ENCODE results near the gene FBLN1. TPM values are rescaled to one million over a fixed set of nuclear protein-coding genes. Genes with fewer than 3 reads are reported as not detected.

The FBLN1 gene
- total and polyA plus RNA-seq, 9 of the 15 experiments (the other 6 are each of a cell fraction or from before 2014, with no cell fraction given), result 0.66 TPM; not detected in 8

GRCh38 chr22:45650721-45651120, 148.0 kb downstream of the FBLN1 start:
- ATAC-seq, result no peak
- H3K27ac ChIP-seq (ENCODE audit: extremely low read depth, low read depth, low read length), result no peak overlapping the region
- TF ChIP-seq PHF20 (IDR thresholded peaks at IDR 0.05; ENCODE audit: partially characterized antibody), result no peak
- TF ChIP-seq C11orf30 (IDR thresholded peaks at IDR 0.05; ENCODE audit: low read depth), result no peak
- no peak for TF ChIP-seq SRSF7 (optimal IDR thresholded peaks at IDR 0.05; ENCODE audit: low read depth, low read length)
- TF ChIP-seq ZBTB12 (CRISPR knock-in tag; IDR thresholded peaks at IDR 0.05), result no peak
- TF ChIP-seq ZFP36 (IDR thresholded peaks at IDR 0.05; ENCODE audit: low read depth, low read length, partially characterized antibody), result no peak
- TF ChIP-seq NFYB (IDR thresholded peaks at IDR 0.05; ENCODE audit: extremely low read depth, insufficient read length), result no peak
- TF ChIP-seq FOXP1 (CRISPR knock-in tag; IDR thresholded peaks at IDR 0.05), result no peak
- TF ChIP-seq MEIS2 (IDR thresholded peaks at IDR 0.05; ENCODE audit: partially characterized antibody), result no peak
- no peak for TF ChIP-seq MLLT1 (IDR thresholded peaks at IDR 0.05)
- no peak for TF ChIP-seq PHB (CRISPR knock-in tag; IDR thresholded peaks at IDR 0.05)
- TF ChIP-seq NFE2 (IDR thresholded peaks at IDR 0.05; ENCODE audit: low read depth), result no peak
- TF ChIP-seq, protein P1, sequence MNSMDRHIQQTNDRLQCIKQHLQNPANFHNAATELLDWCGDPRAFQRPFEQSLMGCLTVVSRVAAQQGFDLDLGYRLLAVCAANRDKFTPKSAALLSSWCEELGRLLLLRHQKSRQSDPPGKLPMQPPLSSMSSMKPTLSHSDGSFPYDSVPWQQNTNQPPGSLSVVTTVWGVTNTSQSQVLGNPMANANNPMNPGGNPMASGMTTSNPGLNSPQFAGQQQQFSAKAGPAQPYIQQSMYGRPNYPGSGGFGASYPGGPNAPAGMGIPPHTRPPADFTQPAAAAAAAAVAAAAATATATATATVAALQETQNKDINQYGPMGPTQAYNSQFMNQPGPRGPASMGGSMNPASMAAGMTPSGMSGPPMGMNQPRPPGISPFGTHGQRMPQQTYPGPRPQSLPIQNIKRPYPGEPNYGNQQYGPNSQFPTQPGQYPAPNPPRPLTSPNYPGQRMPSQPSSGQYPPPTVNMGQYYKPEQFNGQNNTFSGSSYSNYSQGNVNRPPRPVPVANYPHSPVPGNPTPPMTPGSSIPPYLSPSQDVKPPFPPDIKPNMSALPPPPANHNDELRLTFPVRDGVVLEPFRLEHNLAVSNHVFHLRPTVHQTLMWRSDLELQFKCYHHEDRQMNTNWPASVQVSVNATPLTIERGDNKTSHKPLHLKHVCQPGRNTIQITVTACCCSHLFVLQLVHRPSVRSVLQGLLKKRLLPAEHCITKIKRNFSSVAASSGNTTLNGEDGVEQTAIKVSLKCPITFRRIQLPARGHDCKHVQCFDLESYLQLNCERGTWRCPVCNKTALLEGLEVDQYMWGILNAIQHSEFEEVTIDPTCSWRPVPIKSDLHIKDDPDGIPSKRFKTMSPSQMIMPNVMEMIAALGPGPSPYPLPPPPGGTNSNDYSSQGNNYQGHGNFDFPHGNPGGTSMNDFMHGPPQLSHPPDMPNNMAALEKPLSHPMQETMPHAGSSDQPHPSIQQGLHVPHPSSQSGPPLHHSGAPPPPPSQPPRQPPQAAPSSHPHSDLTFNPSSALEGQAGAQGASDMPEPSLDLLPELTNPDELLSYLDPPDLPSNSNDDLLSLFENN (IDR thresholded peaks at IDR 0.05; ENCODE audit: low read depth in 2 of 2, low read length in 2 of 2), result no peak
- TF ChIP-seq NFIC (IDR thresholded peaks at IDR 0.05), result no peak
- no peak for TF ChIP-seq L3MBTL2 (IDR thresholded peaks at IDR 0.05)
- TF ChIP-seq HDGF (IDR thresholded peaks at IDR 0.05), result no peak
- POLR2A ChIA-PET, result no interaction called here
- no peak overlapping the region for H2AFZ ChIP-seq (ENCODE audit: low read depth, low read length)
- no peak overlapping the region for H3K4me2 ChIP-seq (ENCODE audit: insufficient read depth, low read length)
- FAIRE-seq, result no peak
- H3K9me3 ChIP-seq (replicated peaks; ENCODE audit: control insufficient read depth, insufficient read depth, low read depth, low read length), result no peaks in the 10 kb centered on the region
- no peaks in the 10 kb centered on the region for H3K79me2 ChIP-seq (ENCODE audit: control insufficient read depth, insufficient read depth, low read length)
- DNase-seq (ENCODE audit: extremely low read depth in 1 of 4, low spot score in 3 of 4), result no peak
- H3K9me1 ChIP-seq (ENCODE audit: control insufficient read depth, insufficient read depth, low read length), result no peaks in the 10 kb centered on the region
- peaks cover 7 to 52% of the 10 kb centered on the region in 2 experiments for H3K27me3 ChIP-seq (ENCODE audit: control insufficient read depth in 2 of 2, insufficient read depth in 2 of 2, low read length in 2 of 2)
- BruUV-seq (replicated peaks), result no TSS peak
- peaks cover 0 to 9% of the 10 kb centered on the region in 2 experiments; a peak in 3 of 5 replicates for H3K4me1 ChIP-seq (replicated peaks in 1 of 2; ENCODE audit: control insufficient read depth in 2 of 2, insufficient read depth in 2 of 2, low read length in 2 of 2)
- H3K4me3 ChIP-seq, result no peak overlapping the region
- no peaks in the 10 kb centered on the region for H4K20me1 ChIP-seq (replicated peaks; ENCODE audit: control insufficient read depth, insufficient read depth, low read length)
- in situ Hi-C loops (cut with MboI) (no loop called here), intact Hi-C loops (cut with micrococcal nuclease) (no loop called here)
- H3K36me3 ChIP-seq (ENCODE audit: control insufficient read depth, insufficient read depth, low read length), result no peaks in the 10 kb centered on the region
- 24% methylated on average over 11 of the region's 12 CpGs for WGBS (ENCODE audit: insufficient coverage, low coverage, missing lambda C conversion rate)
- H3K9ac ChIP-seq (ENCODE audit: insufficient read depth in 1 of 2, low read depth in 2 of 2, low read length in 2 of 2), result no peak overlapping the region
- CTCF ChIA-PET (ENCODE audit: low intra/inter-chr PET ratio), result no interaction called here

Measured in K562 (cell line).